Activated T-cell treated with anti-CD3 and anti-CD28 coated beads, Interleukin-2, amount 50 U/mL, for 48 hours (primary cell): Measurements from ENCODE around the gene ADGRG2.

Source experiments
- DNase-seq, 2 experiments: peaks; one replicate each; pipeline ENCODE4 v3.0.0-alpha.2; 2020

The ADGRG2 gene

DNA sequence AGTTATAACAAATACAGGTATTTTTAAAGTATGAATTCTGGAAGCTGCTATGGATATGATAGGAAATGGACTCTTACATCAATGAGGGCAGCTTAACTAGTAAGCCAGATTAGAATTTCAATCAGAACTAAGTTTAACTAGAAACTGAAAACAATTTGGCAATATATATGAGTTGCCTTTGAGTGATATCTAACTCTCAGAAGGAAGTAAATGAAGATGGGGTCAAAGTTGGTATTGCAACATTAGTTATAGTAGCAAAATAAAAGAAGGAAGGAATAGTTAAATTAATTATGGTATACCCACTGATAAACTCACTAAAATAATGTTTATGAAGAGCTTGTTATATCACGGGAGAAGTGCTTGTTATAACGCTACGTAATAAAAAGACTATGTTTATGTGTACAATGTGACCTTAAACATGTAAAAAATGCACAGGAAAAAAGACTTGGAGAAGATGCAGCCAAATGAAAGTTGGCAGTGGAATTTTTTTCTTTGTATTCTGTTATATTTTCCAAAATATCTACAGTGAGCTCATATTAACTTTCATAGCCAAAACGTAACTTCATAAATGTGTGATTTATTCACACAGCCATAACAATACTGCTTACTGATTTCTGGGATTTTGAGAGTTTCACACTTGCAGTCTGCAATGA lies 172.9 kb downstream of the ADGRG2 start:
- no peak for DNase-seq

- no peak for DNase-seq
Measured at GRCh38 chrX:18946611-18947010, 175.7 kb downstream of the ADGRG2 start.

GRCh38 chrX:18946157-18946556 lies 176.1 kb downstream of the ADGRG2 start:
- DNase-seq, result no peak

DNA sequence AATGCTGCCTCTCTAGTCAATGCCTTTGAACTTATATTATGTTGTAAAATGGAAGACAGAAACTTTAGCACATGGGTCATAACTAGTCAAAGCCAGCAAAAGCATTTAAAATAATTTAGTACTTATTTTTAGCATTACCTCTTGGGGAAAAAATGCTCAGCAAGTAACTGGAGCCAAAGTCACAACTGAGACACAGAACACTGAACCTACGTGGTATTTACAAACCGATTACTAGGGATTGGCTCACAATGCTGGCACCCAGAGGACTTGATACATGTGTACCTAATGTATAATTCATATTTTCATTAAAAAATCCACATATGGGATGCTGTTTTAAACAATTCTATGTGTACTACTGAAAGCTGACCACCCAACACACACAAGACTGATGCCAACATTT lies 176.8 kb downstream of the ADGRG2 start:
- DNase-seq, result no peak

DNA sequence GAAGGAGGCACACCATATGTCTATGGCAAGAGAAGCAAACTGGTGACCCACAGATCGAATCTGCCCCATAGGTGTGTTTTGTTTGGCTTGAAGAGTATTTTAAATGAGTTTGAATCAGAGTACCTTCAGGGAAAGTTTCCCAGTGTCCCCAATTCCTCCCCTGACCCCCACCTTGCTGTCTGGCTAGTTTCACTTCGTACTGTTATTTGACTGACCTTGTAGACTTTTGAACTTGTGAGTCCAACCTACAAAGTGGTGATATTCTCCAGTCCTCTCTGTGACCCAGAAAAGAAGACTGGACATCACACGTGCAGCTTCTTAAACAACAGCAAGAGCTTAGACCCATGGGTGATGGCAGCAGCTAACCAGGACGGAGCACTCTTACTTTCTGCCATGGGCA lies 177.8 kb downstream of the ADGRG2 start:
- DNase-seq, result no peak

GRCh38 chrX:18941896-18942295 lies 180.4 kb downstream of the ADGRG2 start:
- no peak for DNase-seq
